Measurements from ENCODE around the gene MAN1B1. TPM values are rescaled to one million over a fixed set of nuclear protein-coding genes. Genes with fewer than 3 reads are reported as not detected.

Gene MAN1B1
- total RNA-seq, 1 experiment from 2014 or later: 57.2 TPM

GRCh38 chr9:137141976-137142936, 55.5 kb downstream of the MAN1B1 start:
- intact Hi-C loops (cut with micrococcal nuclease; ENCODE audit: unreplicated experiment): no loop called here
- TF ChIP-seq SIN3A (IDR thresholded peaks at IDR 0.05; ENCODE audit: borderline replicate concordance, insufficient read depth, low read depth, low read length) (no peak), TCF7L2 (IDR thresholded peaks at IDR 0.05; ENCODE audit: low read depth, low read length) (no peak), REST (IDR thresholded peaks at IDR 0.05; ENCODE audit: insufficient read depth in 1 of 2, low read depth in 2 of 2, low read length in 1 of 2) (no peak), CTCF (IDR thresholded peaks at IDR 0.05) (no peak)
- ChIA-PET CTCF (no interaction called here), POLR2A (no interaction called here)
- in situ Hi-C loops (cut with HindIII; ENCODE audit: low pct_unique_long_range_greater_than_20kb, low sequenced_read_pairs): no loop called here
- no peaks in the 10 kb centered on the region for H3K4me1 ChIP-seq (ENCODE audit: control insufficient read depth, insufficient read depth, low read length)
- no peak overlapping the region for H3K4me3 ChIP-seq (ENCODE audit: low read depth in 2 of 2, low read length in 2 of 2)
- no peaks in the 10 kb centered on the region for H3K27me3 ChIP-seq (ENCODE audit: control insufficient read depth, insufficient read depth, low read length)
- no peak for ATAC-seq
- H3K27ac ChIP-seq (ENCODE audit: low read length): no peak overlapping the region
- no peaks in the 10 kb centered on the region for H3K36me3 ChIP-seq (ENCODE audit: control insufficient read depth, insufficient read depth, low read length)
- H3K9me3 ChIP-seq (ENCODE audit: control insufficient read depth, insufficient read depth, low read depth, low read length): no peaks in the 10 kb centered on the region
- no peak for DNase-seq (ENCODE audit: low read depth, low spot score)
- no TSS peak for BruUV-seq (replicated peaks)

GRCh38 chr9:137143459-137143858, 56.7 kb downstream of the MAN1B1 start:
- Histone ChIP-seq H3K4me3 (ENCODE audit: low read depth in 2 of 2, low read length in 2 of 2) (no peak overlapping the region), H3K36me3 (ENCODE audit: control insufficient read depth, insufficient read depth, low read length) (no peaks in the 10 kb centered on the region), H3K27me3 (ENCODE audit: control insufficient read depth, insufficient read depth, low read length) (no peaks in the 10 kb centered on the region), H3K9me3 (ENCODE audit: control insufficient read depth, insufficient read depth, low read depth, low read length) (no peaks in the 10 kb centered on the region), H3K4me1 (ENCODE audit: control insufficient read depth, insufficient read depth, low read length) (no peaks in the 10 kb centered on the region), H3K27ac (ENCODE audit: low read length) (no peak overlapping the region)
- ATAC-seq (no peak), DNase-seq (ENCODE audit: low read depth, low spot score) (no peak)
- BruUV-seq (replicated peaks): no TSS peak
- intact Hi-C loops (cut with micrococcal nuclease; ENCODE audit: unreplicated experiment): no loop called here
- TF ChIP-seq SIN3A (IDR thresholded peaks at IDR 0.05; ENCODE audit: borderline replicate concordance, insufficient read depth, low read depth, low read length) (no peak), CTCF (IDR thresholded peaks at IDR 0.05) (no peak), POLR2AphosphoS5 (IDR thresholded peaks at IDR 0.05; ENCODE audit: low read depth, low read length) (no peak), REST (IDR thresholded peaks at IDR 0.05; ENCODE audit: insufficient read depth in 1 of 2, low read depth in 2 of 2, low read length in 1 of 2) (no peak), TCF7L2 (IDR thresholded peaks at IDR 0.05; ENCODE audit: low read depth, low read length) (no peak)
- ChIA-PET POLR2A (interaction anchor here (0.6 kb wide), 1 partner anchor 96 kb away, joined by 3 read pairs; no protein-coding TSS in a partner anchor), CTCF (no interaction called here)
- in situ Hi-C loops (cut with HindIII; ENCODE audit: low pct_unique_long_range_greater_than_20kb, low sequenced_read_pairs): no loop called here
